Measurements from ENCODE around the gene MTCP1. TPM values are rescaled to one million over a fixed set of nuclear protein-coding genes. Genes with fewer than 3 reads are reported as not detected.

The MTCP1 gene
- total and polyA plus RNA-seq, 9 of the 15 experiments (the other 6 are each of a cell fraction or from before 2014, with no cell fraction given): 12.7 to 28.0 (median 22.9) TPM

GRCh38 chrX:155026727-155027508, 44.0 kb downstream of the MTCP1 start, which contains the start of gene FUNDC2 (continued):
- TF ChIP-seq TFAP4 (CRISPR knock-in tag; IDR thresholded peaks at IDR 0.05; ENCODE audit: borderline replicate concordance) (peak; percentile 90), MBD2 (IDR thresholded peaks at IDR 0.05; ENCODE audit: borderline replicate concordance, low read depth) (peak; percentile 59; the same call in 1 of the 2 replicates), UBTF (IDR thresholded peaks at IDR 0.05; ENCODE audit: borderline replicate concordance in 1 of 2, low read depth in 2 of 2, low read length in 2 of 2) (peak; percentile 29 to 84; a peak in 2 of 4 replicates), THAP12 (CRISPR knock-in tag; IDR thresholded peaks at IDR 0.05) (peak; percentile 65), POLR2B (IDR thresholded peaks at IDR 0.05; ENCODE audit: low read depth, partially characterized antibody) (peak; percentile 48), ZNF263 (CRISPR knock-in tag; IDR thresholded peaks at IDR 0.05; ENCODE audit: borderline replicate concordance) (no peak), TCF3 (CRISPR knock-in tag; IDR thresholded peaks at IDR 0.05) (no peak; the same call in 1 of the 2 replicates), NR2C1 (IDR thresholded peaks at IDR 0.05) (no peak), NR2C1 (tag; IDR thresholded peaks at IDR 0.05) (peak; percentile 40; the same call in 1 of the 2 replicates), EP400 (IDR thresholded peaks at IDR 0.05) (peak; percentile 86), CREB1 (IDR thresholded peaks at IDR 0.05) (peak; percentile 94), CREB1 (CRISPR knock-in tag; IDR thresholded peaks at IDR 0.05) (peak; percentile 94), HMGN3 (IDR thresholded peaks at IDR 0.05; ENCODE audit: borderline replicate concordance, extremely low read depth, insufficient read length, low read depth, low read length) (peak; percentile 90), MEF2A (IDR thresholded peaks at IDR 0.05; ENCODE audit: control insufficient read depth, low read depth, low read length) (no peak), TOE1 (IDR thresholded peaks at IDR 0.05; ENCODE audit: borderline replicate concordance) (no peak), TOE1 (CRISPR knock-in tag; IDR thresholded peaks at IDR 0.05; ENCODE audit: borderline replicate concordance, low read depth) (0 out of 2 replicates have a peak, but pooled peaks have one; percentile 38), PML (IDR thresholded peaks at IDR 0.05; ENCODE audit: low read length) (peak; percentile 61; the same call in 1 of the 2 replicates), CREM (IDR thresholded peaks at IDR 0.05; ENCODE audit: low read depth) (peak; percentile 93), ZBTB2 (IDR thresholded peaks at IDR 0.05) (peak; percentile 84), MEIS2 (IDR thresholded peaks at IDR 0.05; ENCODE audit: partially characterized antibody) (peak; percentile 68), ZBTB1 (CRISPR knock-in tag; IDR thresholded peaks at IDR 0.05; ENCODE audit: borderline replicate concordance, low read depth) (no peak)
